Measurements from ENCODE around the gene EIF1AD.
"Not testable (repeated sequence)": the region's sequence is repeated elsewhere in the genome, so short reads cannot be mapped to it uniquely, and the experiment has no call there.

Gene EIF1AD

DNA sequence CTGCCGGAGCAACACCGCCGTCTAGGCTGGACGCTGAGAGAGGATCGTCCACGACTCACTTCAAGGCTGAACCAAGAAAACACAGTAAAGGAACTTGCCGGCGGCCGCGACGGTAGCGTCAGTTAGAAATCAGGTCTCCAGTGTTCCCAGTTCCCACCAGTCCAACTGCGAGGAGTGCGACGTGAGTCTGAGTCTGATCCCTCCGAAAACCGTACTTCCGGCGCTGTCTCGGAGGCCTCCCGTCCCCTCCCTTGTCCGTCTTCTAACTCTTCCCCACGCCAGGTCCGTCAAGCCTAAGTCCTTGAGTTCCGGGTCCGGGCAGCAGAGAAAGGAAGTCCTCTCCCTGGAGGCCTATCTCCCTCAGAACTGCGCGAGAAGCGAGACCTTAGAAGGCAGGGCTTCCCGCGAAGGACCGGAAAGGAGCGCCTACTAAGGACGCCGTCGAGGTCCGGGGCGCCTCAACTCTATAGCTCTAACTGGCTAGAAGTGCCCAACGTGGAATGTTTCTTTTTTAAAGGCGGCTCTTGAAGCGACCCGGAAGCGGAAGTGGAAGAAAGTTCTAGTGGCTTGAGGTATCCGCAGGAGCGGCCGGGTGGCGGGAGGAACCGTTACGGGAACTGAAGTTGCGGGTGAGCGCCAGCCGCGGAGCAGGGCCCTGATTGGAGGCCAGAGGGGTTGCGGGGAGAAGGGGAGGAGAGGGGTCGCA, at the start of gene EIF1AD, which contains the start of gene BANF1:
Gene EIF1AD (minus strand): TSS at position 216 of the 706 bp plus-strand sequence. CDS start 1,768 bp downstream, outside the sequence.
Gene BANF1 (plus strand): TSS at position 562 of the 706 bp plus-strand sequence. CDS start 748 bp downstream, outside the sequence.
- DNase-seq = peak; percentile 97

GRCh38 chr11:66051371-66051765, 49.4 kb upstream of the EIF1AD start:
- DNase-seq = no peak

GRCh38 chr11:66050581-66051231, 48.7 kb upstream of the EIF1AD start:
- DNase-seq = no peak

DNA sequence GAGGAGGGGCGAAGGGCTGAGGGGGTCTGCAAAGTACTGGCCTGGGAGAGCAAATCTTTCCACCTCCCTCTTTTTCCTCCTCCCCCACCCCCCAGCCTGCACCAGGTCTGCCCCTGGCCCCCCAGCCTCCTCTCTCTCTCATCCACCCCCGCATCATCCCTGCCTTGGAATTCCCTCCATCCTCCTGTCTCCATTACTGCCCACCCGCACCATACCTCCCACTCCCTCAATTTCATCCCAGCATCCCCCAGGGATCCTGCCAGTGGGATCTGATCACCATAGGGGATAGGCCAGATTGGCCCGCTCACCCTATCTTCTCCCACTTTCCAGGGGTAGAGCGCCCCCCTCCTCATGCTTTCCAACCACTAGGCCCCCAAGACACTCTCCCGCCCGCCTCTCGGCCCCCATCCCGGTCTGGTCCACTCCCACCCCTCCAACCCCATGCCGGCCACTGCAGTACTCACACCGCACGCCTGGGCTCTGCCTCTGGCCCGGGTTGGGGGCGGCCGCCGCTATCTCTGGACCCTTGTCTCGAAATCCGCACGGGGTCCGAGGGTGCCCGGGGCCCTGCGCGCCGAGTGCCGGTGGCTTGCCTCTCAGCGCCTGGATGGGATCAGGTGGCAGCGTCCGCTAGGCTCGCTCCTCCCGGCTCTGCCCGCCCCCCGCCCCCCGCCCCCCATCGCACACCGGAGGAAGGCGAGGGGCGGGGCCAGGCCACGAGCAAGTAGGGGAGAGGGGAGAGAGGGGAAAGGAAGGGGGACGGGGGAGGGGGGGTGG, 46.8 kb upstream of the EIF1AD start, which contains the start of gene GAL3ST3:
Gene GAL3ST3 (minus strand): TSS at position 615 of the 777 bp plus-strand sequence. CDS start 3,746 bp downstream, outside the sequence.
- DNase-seq = no peak

- no peak for DNase-seq
These were observed 45.8 kb upstream of the EIF1AD start for GRCh38 chr11:66047541-66048365.

- DNase-seq = no peak
These were observed 44.9 kb upstream of the EIF1AD start for GRCh38 chr11:66046901-66047300.

DNA sequence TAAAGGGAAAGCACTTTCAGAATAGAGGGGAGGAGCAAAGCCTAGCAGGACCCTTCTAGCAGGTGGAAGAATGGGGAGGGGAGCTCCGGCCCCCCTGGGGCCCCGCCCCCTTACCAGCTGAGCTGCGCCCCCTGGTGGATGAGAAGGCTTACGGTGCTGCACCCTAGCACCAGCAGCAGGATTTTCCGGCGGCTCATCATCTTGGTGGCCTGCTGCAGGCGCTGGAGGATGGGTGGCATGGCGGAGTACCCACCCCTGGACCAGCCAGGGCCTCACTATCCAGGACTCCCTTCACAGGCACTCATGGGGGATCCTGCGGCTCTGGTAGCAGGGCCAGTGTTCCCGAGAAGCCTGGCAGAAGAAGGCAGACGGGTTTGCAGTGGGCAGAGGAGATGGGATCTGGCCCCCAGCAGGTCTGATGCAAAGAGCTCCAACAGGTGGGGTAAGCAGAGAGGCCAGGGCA, 43.3 kb upstream of the EIF1AD start:
- peak; percentile 86 for DNase-seq

DNA sequence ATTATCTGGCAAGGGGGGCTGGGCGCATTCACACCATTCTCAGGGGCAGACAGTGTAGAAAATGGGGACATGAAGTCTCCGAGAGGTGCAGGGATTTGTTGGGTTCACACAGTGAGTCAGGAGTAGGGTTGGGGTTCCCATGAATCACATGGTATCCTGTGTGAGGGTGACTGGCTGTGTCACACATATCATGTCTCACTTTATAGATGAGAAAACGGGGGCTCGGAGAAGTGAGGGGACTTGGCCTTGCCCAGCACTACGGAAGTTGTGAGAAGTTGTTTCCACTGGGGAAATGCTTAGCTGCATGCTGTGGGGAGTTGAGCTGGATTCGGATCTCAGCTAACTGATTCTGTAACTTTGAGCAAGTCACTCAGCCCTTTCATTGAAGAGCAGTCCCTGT, 42.8 kb upstream of the EIF1AD start:
- no peak for DNase-seq

DNA sequence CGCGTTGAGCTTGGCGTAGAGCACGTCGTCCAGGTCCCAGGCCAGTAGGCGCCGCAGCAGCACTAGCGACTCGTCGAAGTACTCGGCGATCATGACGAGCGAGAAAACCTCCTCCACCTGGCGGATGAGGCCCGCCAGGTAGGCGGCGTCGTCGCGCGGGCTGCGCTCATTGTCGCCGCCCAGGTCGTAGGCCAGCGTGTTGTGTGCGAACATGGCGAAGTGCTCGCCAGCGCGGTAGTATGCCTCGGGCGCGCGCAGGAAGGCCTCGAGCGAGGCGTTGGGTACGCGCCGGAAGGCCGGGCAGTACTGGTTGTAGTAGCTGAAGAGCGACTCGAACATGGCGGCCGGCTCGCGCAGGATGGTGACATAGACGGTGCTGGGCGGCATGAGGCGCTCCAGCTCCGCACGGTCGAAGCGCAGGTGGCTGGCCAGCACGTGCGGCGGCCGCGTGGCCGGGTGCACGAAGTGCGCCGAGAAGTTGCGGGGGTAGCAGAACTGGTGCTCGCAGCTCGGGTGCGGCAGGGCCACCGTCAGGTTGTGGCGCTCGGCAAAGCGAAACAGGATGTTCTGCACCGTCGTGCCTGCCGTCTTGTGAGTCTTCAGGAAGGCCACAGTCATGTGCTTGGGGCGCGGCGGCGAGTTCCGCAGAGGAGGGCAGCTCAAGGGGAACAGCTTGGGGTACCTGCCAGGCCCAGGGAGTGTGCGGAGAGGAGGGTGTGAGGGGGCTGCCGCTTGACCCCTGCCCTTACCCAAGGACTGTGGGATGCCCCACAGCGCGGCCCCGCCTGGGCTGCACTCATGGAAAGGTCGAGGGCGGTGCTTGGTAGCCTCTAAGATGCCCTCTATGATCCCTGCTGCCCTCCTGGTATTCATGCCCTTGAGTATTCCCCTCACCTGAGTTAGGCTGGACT, 41.3 kb upstream of the EIF1AD start:
- no peak for DNase-seq

- DNase-seq = no peak
These were observed 40.5 kb upstream of the EIF1AD start for GRCh38 chr11:66042227-66042995.

DNA sequence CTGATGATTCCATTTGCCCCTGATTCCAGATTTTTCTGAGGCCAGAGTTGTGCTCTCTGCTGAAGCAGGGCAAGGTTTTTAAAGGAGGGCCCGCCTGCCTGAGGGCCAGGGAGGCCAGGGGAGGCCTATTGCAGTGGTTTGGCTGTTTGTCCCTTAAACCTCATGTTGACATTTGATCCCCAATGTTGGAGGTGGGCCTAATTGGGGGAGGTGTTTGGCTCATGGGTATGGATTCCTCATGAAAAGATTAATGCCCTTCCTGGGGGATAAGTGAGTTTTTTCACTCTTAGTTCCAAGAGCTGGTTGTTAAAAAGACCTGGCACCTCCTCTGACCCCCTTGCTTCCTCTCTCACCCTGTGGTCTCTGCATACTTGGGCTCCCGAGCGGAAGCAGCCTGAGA, 37.8 kb upstream of the EIF1AD start:
- DNase-seq = no peak

GRCh38 chr11:66037327-66037726, 35.4 kb upstream of the EIF1AD start:
- DNase-seq = no peak

DNA sequence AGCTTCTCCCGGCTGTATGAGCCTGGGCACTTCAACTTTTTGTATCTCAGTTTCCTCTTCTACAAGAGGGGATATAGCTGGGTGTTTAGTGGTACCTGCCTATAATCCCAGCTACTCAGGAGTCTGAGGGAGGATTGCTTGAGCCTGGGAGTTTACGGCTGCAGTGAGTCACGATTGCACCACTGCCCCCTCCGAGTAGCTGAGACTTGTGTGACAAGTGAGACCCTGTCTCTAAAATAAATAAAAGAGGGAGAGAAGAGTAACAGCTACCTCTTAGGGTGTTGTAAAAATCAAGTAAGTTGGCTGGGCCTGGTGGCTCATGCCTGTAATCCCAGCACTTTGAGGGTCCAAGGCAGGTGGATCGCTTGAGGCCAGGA, 34.4 kb upstream of the EIF1AD start:
- DNase-seq = no peak

GRCh38 chr11:66035653-66036333, 33.8 kb upstream of the EIF1AD start:
- no peak for DNase-seq

DNA sequence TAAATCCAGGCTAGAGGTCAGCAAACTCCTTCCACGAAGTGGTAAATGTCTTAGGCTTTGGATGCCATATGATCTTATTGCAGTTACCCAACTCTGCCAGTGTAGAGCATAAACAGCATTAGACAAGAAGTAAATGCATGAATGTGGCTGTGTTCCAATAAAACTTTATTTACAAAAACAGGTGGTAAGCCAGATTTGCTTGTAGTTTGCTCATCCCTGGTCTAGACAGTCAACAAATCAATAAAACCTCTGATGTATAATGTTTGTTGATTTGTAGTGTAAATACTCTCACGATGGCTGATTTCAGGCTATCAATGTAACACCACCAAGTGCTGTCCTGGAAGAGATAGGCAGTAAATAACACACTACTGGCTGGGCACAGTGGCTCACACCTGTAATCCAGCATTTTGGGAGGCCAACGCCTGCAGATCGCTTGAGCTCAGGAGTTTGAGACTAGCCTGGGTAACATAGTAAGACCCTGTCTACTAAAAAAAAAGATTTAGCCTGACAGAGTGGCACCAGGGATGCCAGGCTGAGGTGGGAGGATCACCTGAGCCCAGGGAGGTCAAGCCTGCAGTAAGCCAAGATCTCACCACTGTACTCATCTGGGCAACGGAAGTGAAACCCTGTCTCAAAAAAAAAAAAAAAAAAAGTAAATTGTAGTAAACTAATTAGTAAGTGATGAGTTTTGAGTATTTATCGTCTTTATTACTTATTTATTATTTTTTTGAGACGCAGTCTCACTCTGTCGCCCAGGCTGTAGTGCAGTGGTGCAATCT, 31.2 kb upstream of the EIF1AD start:
- no peak for DNase-seq

DNA sequence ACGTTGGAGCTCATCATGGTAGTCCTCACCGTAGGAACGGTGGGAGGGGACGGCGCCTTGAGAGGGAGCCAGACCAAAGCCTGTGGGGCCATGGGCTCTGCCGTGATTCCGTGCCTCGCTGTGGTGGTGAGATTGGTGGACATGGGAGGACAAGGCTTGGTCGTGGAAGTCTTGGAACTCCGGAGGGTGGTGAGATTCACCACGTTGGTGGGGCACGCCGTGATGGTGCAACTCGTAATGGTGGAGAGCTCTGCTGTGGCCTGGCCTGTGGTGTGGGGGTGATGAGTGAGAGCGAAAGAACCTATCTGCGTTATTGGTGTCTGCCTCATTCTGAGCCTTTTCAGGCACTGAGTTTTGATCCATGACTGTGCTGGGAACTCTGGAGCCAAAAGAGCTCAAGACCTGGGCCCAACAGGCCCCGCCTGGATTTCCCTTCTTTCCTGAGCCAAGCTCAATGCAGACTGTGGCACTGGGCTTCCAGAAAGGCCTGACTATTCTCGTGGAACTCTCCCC, 24.1 kb upstream of the EIF1AD start, which contains the start of gene CATSPER1:
Gene CATSPER1 (minus strand): TSS at position 463 of the 513 bp plus-strand sequence. CDS start 100 bp downstream, at position 363.
- DNase-seq = no peak

GRCh38 chr11:66023186-66023440, 21.2 kb upstream of the EIF1AD start:
- DNase-seq = not testable (repeated sequence)

DNA sequence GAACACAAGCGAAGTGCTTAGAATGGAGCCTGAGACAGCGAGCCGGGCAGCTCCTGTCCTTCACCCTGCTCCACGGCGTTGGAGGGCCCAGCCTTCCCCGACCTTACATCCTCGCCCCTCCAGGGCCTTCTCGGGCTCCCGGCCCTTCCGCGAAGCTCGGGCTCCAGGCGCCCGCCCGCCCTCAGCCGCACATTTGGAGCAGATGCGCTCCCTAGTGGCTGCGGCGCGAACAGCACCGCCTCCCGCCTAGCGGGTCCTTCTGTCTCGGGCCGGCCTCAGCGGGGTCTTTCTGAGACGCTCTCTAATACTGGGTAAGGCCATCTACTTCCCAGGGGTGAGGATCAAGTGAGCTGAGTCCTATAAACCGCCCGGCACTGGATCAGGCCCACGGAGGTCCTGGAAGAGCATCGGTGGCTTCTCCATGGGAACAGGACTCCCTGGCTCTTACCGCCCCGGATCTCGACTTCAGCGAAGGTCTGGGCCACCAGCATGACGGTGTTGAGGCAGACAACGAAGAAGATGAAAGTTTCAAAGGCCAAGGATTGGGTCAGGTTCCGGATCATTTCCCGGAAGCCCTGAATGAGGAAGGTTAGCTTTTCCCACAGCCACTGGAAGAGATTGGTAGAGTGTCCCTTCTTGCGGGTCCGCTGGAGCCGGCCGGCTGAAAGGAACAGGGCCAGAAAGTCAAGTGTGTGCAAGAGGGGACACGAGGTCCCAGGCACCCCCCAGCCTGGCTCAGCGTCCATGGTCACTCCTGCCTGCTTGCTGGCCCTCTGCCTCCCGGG, 20.6 kb upstream of the EIF1AD start:
- DNase-seq = peak; percentile 75

Data from CD4-positive, alpha-beta T cell treated with Interleukin-21 for 1 hour (primary cell).